Astrocyte of the cerebellum (primary cell): ENCODE results near the gene ATP2C2.

Source experiments
- DNase-seq: peaks from one replicate; pipeline ENCODE4 v3.0.0-alpha.2; 2011; ENCODE audit warnings: low read depth
- H3K4me3 ChIP-seq: 2 replicates; pipeline ENCODE4 v1.5.1; 2011; ENCODE audit warnings: mild to moderate bottlenecking, low read depth, low read length, moderate library complexity
- CTCF ChIP-seq: IDR thresholded peaks from 2 replicates; pipeline ENCODE4 v1.5.1; 2012; ENCODE audit warnings: low read length, low read depth, moderate library complexity, mild to moderate bottlenecking; ENCODE audit errors: missing control alignments
- in situ Hi-C: cut with HindIII; loops from 2 replicates; pipeline ENCODE4 v1.10.0; 2017; ENCODE audit warnings: low sequenced_read_pairs

ATP2C2 gene

GRCh38 chr16:84486126-84486525 is 117.8 kb downstream of the ATP2C2 start:
- in situ Hi-C loops: no loop called here
- no peak overlapping the region for H3K4me3 ChIP-seq
- no peak for DNase-seq
- no peak for TF ChIP-seq CTCF

- in situ Hi-C loops: no loop called here
- TF ChIP-seq CTCF: no peak
- no peak for DNase-seq
- no peak overlapping the region for H3K4me3 ChIP-seq
Observed at GRCh38 chr16:84486551-84487235, 118.4 kb downstream of the ATP2C2 start.

GRCh38 chr16:84487358-84487757 is 119.0 kb downstream of the ATP2C2 start:
- in situ Hi-C loops: no loop called here
- TF ChIP-seq CTCF: no peak
- no peak for DNase-seq
- no peak overlapping the region for H3K4me3 ChIP-seq

- H3K4me3 ChIP-seq: no peak overlapping the region
- TF ChIP-seq CTCF: no peak
- in situ Hi-C loops: no loop called here
- DNase-seq: no peak
Observed at GRCh38 chr16:84489131-84489530, 120.8 kb downstream of the ATP2C2 start.

- no peak for DNase-seq
- in situ Hi-C loops: no loop called here
- no peak overlapping the region for H3K4me3 ChIP-seq
- no peak for TF ChIP-seq CTCF
Observed at GRCh38 chr16:84495506-84495905, 127.2 kb downstream of the ATP2C2 start.

- DNase-seq: no peak
- in situ Hi-C loops: no loop called here
- H3K4me3 ChIP-seq: no peak overlapping the region
- TF ChIP-seq CTCF: no peak
Observed at GRCh38 chr16:84496991-84497390, 128.7 kb downstream of the ATP2C2 start.
